Central memory CD4-positive, alpha-beta T cell (primary cell): ENCODE results near the gene EEIG2.
A peak's percentile ranks its signal among the peaks of the same experiment; 100 is the strongest.

ENCODE experiments used
- DNase-seq: peaks from one replicate; pipeline ENCODE4 v3.0.0; 2022

The EEIG2 gene

GRCh38 chr1:108551137-108551862, 8.6 kb upstream of the EEIG2 start:
- no peak for DNase-seq

GRCh38 chr1:108553905-108554304, 6.0 kb upstream of the EEIG2 start:
- no peak for DNase-seq

- no peak for DNase-seq
Observed at GRCh38 chr1:108554682-108555427, 5.0 kb upstream of the EEIG2 start.

- no peak for DNase-seq
Observed at GRCh38 chr1:108556066-108556465, 3.8 kb upstream of the EEIG2 start.

GRCh38 chr1:108556499-108556898, 3.4 kb upstream of the EEIG2 start:
- no peak for DNase-seq

GRCh38 chr1:108557296-108557695, 2.6 kb upstream of the EEIG2 start:
- DNase-seq: no peak

- DNase-seq: peak; percentile 3
Observed at GRCh38 chr1:108560189-108560873, 431 bp downstream of the EEIG2 start.

GRCh38 chr1:108560874-108561459, 1.1 kb downstream of the EEIG2 start:
- DNase-seq: peak; percentile 34

GRCh38 chr1:108561689-108562326, 1.9 kb downstream of the EEIG2 start:
- DNase-seq: peak; percentile 80

GRCh38 chr1:108563808-108564207, 3.9 kb downstream of the EEIG2 start:
- no peak for DNase-seq

- DNase-seq: no peak
Observed at GRCh38 chr1:108565081-108565480, 5.2 kb downstream of the EEIG2 start.

GRCh38 chr1:108565512-108565911, 5.6 kb downstream of the EEIG2 start:
- DNase-seq: no peak

GRCh38 chr1:108568589-108568988, 8.7 kb downstream of the EEIG2 start:
- no peak for DNase-seq

- no peak for DNase-seq
Observed at GRCh38 chr1:108569097-108569728, 9.3 kb downstream of the EEIG2 start.

- DNase-seq: peak; percentile 12
Observed at GRCh38 chr1:108570128-108570527, 10.2 kb downstream of the EEIG2 start.

GRCh38 chr1:108570998-108571401, 11.1 kb downstream of the EEIG2 start:
- no peak for DNase-seq

GRCh38 chr1:108572182-108572581, 12.3 kb downstream of the EEIG2 start:
- DNase-seq: no peak

GRCh38 chr1:108573183-108573582, 13.3 kb downstream of the EEIG2 start:
- no peak for DNase-seq

GRCh38 chr1:108574008-108574407, 14.1 kb downstream of the EEIG2 start:
- no peak for DNase-seq

- DNase-seq: no peak
Observed at GRCh38 chr1:108575375-108575774, 15.5 kb downstream of the EEIG2 start.

- no peak for DNase-seq
Observed at GRCh38 chr1:108583757-108584427, 24.0 kb downstream of the EEIG2 start.

- DNase-seq: no peak
Observed at GRCh38 chr1:108584428-108584856, 24.5 kb downstream of the EEIG2 start.
